NB4 (cell line): ENCODE measurements around the gene RIPOR3.

ENCODE experiments used
- CTCF ChIP-seq: IDR thresholded peaks from one replicate; pipeline ENCODE4 v1.5.1; 2012; ENCODE audit warnings: low read depth, low read length
- MAX ChIP-seq: IDR thresholded peaks from 2 replicates; pipeline ENCODE4 v1.6.1; 2011; ENCODE audit warnings: low read depth, low read length
- POLR2A ChIP-seq: IDR thresholded peaks from 2 replicates; pipeline ENCODE4 v1.6.1; 2011; ENCODE audit warnings: mild to moderate bottlenecking; ENCODE audit not compliant: insufficient read length; ENCODE audit errors: extremely low read depth

GRCh38 chr20:50572938-50573777 lies 118.2 kb downstream of the RIPOR3 start:
- TF ChIP-seq CTCF (no peak), MAX (no peak), POLR2A (no peak)
